ENCODE data around the gene FYCO1.

FYCO1 gene

GRCh38 chr3:45957586-45957985, 38.0 kb downstream of the FYCO1 start:
- Histone ChIP-seq H3K9me3 (no peaks in the 10 kb centered on the region), H3K4me1 (no peaks in the 10 kb centered on the region), H3K27me3 (no peaks in the 10 kb centered on the region), H3K27ac (no peak overlapping the region), H3K36me3 (peaks cover 91 to 97% (median 95%) of the 10 kb centered on the region in 3 donors), H3K4me3 (no peak overlapping the region)
- intact Hi-C loops (cut with DNase I; ENCODE audit: low total_unique reads) = no loop called here
- no peak for DNase-seq
- no peak for TF ChIP-seq CTCF (IDR thresholded peaks at IDR 0.05)

- intact Hi-C loops (cut with DNase I; ENCODE audit: low total_unique reads) = no loop called here
- no peak for TF ChIP-seq CTCF (IDR thresholded peaks at IDR 0.05)
- H3K27me3 ChIP-seq = no peaks in the 10 kb centered on the region
- no peaks in the 10 kb centered on the region for H3K9me3 ChIP-seq
- no peaks in the 10 kb centered on the region for H3K4me1 ChIP-seq
- H3K4me3 ChIP-seq = no peak overlapping the region
- peaks cover 87 to 97% (median 95%) of the 10 kb centered on the region in 3 donors for H3K36me3 ChIP-seq
- DNase-seq = no peak
- H3K27ac ChIP-seq = no peak overlapping the region
These were observed 39.9 kb downstream of the FYCO1 start for GRCh38 chr3:45955706-45956105.

- H3K27ac ChIP-seq = no peak overlapping the region
- no peaks in the 10 kb centered on the region for H3K4me1 ChIP-seq
- H3K9me3 ChIP-seq = no peaks in the 10 kb centered on the region
- no peak for TF ChIP-seq CTCF (IDR thresholded peaks at IDR 0.05)
- DNase-seq = no peak
- H3K36me3 ChIP-seq = peaks cover 81 to 97% (median 95%) of the 10 kb centered on the region in 3 donors
- no peak overlapping the region for H3K4me3 ChIP-seq
- H3K27me3 ChIP-seq = no peaks in the 10 kb centered on the region
- intact Hi-C loops (cut with DNase I; ENCODE audit: low total_unique reads) = no loop called here
These were observed 40.5 kb downstream of the FYCO1 start for GRCh38 chr3:45955017-45955647.

- Histone ChIP-seq H3K27ac (no peak overlapping the region), H3K4me1 (peaks cover 0 to under 1% (median 0%) of the 10 kb centered on the region in 4 donors), H3K36me3 (peaks cover 81 to 97% (median 95%) of the 10 kb centered on the region in 3 donors), H3K4me3 (no peak overlapping the region), H3K27me3 (no peaks in the 10 kb centered on the region), H3K9me3 (no peaks in the 10 kb centered on the region)
- no peak for TF ChIP-seq CTCF (IDR thresholded peaks at IDR 0.05)
- DNase-seq = no peak
- intact Hi-C loops (cut with DNase I; ENCODE audit: low total_unique reads) = no loop called here
These were observed 41.3 kb downstream of the FYCO1 start for GRCh38 chr3:45954306-45954705.

DNA sequence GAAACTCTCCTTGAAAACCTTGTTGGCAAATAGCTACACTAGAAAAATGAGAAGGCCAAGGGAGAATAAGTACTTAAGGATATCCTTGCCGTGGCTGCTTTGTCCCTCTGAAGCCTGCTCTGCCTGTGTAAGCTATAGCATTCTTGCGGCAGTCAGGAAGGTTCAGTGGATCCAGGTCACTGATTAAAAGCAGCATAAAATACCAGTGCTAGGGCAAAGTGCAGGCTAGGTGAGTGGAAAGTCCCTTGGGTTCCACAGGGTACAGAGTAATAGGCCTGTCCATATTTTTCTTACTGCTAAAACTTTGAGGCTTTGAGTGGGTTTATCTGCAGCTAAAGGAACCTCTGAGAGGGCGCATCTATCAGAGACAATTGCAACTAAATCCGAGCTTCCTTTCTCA, 42.1 kb downstream of the FYCO1 start:
- H3K36me3 ChIP-seq = peaks cover 78 to 97% (median 95%) of the 10 kb centered on the region in 3 donors

More for the DNA sequence above, 42.1 kb downstream of the FYCO1 start:
- Histone ChIP-seq H3K4me3 (no peak overlapping the region), H3K27ac (no peak overlapping the region), H3K9me3 (no peaks in the 10 kb centered on the region), H3K4me1 (peaks cover 0 to 8% (median 5%) of the 10 kb centered on the region in 4 donors), H3K27me3 (no peaks in the 10 kb centered on the region)
- TF ChIP-seq CTCF (IDR thresholded peaks at IDR 0.05) = no peak
- DNase-seq = no peak
- intact Hi-C loops (cut with DNase I; ENCODE audit: low total_unique reads) = no loop called here

All from tibial artery (tissue), 4 donors.